Measurements from ENCODE around the gene GGA1. TPM values are rescaled to one million over a fixed set of nuclear protein-coding genes. Genes with fewer than 3 reads are reported as not detected.
A peak's percentile ranks its signal among the peaks of the same experiment; 100 is the strongest.

Gene GGA1
- total and polyA plus RNA-seq, 2 donors (not counting 1 experiment from before 2014, with no cell fraction given): 18.0 to 27.9 TPM

DNA sequence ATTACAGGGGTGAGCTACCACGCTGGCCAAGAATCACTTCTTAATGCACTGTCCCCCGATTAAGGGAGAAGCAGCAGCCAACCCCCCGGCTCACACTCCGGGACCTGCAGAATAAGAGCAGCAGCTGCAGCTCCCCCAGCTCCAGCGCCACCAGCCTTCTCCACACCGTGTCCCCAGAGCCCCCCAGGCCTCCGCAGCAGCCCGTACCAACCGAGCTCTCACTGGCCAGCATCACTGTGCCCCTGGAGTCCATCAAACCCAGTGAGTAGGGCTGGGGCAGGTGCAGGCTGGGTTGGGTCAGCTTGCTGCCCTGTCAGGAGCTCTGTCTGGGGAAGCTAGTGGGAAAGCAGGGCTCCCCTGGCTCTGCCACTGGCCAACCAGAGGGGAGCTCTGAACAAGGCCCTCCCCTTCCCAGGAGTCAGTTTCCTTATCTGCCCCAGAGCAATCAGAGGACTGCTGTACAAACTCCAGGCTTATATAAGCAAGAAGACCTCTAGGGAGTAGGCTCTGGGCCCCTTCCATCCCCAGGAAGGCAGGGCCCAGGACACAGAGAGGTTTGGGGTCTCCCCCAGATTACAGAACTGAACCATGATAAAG is 22.3 kb downstream of the GGA1 start:
- DNase-seq (ENCODE audit: low read depth in 2 of 2): no peak
- TF ChIP-seq EZH2 (IDR thresholded peaks at IDR 0.05; ENCODE audit: low read length, missing control alignments): no peak
- TF ChIP-seq, protein P1, sequence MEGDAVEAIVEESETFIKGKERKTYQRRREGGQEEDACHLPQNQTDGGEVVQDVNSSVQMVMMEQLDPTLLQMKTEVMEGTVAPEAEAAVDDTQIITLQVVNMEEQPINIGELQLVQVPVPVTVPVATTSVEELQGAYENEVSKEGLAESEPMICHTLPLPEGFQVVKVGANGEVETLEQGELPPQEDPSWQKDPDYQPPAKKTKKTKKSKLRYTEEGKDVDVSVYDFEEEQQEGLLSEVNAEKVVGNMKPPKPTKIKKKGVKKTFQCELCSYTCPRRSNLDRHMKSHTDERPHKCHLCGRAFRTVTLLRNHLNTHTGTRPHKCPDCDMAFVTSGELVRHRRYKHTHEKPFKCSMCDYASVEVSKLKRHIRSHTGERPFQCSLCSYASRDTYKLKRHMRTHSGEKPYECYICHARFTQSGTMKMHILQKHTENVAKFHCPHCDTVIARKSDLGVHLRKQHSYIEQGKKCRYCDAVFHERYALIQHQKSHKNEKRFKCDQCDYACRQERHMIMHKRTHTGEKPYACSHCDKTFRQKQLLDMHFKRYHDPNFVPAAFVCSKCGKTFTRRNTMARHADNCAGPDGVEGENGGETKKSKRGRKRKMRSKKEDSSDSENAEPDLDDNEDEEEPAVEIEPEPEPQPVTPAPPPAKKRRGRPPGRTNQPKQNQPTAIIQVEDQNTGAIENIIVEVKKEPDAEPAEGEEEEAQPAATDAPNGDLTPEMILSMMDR (conservative IDR thresholded peaks at IDR 0.05 in 1 of 2, IDR thresholded peaks at IDR 0.05 in 1 of 2; ENCODE audit: low read depth in 1 of 2, low read length in 2 of 2): no peak
- no peak overlapping the region for H3K4me2 ChIP-seq (ENCODE audit: extremely low read depth, insufficient read depth, low read length)

DNA sequence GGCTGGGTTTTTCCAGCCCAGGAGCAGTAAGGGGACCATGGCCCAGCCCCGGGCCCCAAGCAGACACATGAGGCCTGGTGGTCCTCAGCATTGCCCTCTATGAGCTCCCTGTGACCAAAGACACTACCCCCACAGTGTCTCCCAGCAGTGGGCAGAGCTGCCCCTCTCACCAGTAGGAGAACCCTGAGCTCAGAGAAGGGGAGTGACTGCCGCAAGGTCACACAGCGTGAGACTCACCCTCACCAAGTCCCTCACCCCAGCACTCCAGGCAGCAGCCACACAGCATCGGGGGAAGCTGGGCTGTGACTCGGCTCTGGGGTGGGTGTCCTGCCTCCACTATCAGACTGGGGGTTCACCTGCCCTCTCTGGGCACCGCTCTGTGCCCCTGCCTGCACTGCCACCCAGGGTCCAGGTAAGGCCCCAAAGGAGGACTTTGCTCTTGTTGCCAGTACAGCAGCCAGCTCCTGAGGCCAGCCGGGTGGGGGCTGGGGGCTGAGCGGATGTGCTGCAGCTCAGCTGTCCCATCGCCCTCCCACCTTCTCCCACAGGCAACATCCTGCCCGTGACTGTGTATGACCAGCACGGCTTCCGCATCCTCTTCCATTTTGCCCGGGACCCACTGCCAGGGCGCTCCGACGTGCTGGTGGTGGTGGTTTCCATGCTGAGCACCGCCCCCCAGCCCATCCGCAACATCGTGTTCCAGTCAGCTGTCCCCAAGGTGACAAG is 23.0 kb downstream of the GGA1 start:
- peaks cover 25% of the 10 kb centered on the region for H3K4me1 ChIP-seq (ENCODE audit: control insufficient read depth, extremely low read depth, insufficient read depth, low read length)
- no peaks in the 10 kb centered on the region for H3K79me2 ChIP-seq (ENCODE audit: control insufficient read depth, insufficient read depth, low read length)
- H3K27me3 ChIP-seq (ENCODE audit: control insufficient read depth, insufficient read depth, low read length): no peaks in the 10 kb centered on the region
- H3K9me3 ChIP-seq (ENCODE audit: control insufficient read depth, insufficient read depth, low read depth, low read length): no peaks in the 10 kb centered on the region
- H4K20me1 ChIP-seq (ENCODE audit: control insufficient read depth, extremely low read depth, insufficient read depth, low read length): no peaks in the 10 kb centered on the region
- no peak overlapping the region for H3K9ac ChIP-seq (ENCODE audit: insufficient read depth, low read length)
- no peak overlapping the region for H2AFZ ChIP-seq (ENCODE audit: low read length)
- no peak overlapping the region for H3K27ac ChIP-seq (ENCODE audit: insufficient read depth, low read length)
- DNase-seq (ENCODE audit: low read depth in 2 of 2): no peak
- H3K4me2 ChIP-seq (ENCODE audit: extremely low read depth, insufficient read depth, low read length): no peak overlapping the region
- H3K4me3 ChIP-seq (replicated peaks in 1 of 4; ENCODE audit: control extremely low read depth in 1 of 4, insufficient read depth in 1 of 4, low read depth in 3 of 4, low read length in 4 of 4): no peak overlapping the region
- TF ChIP-seq, protein P1 (conservative IDR thresholded peaks at IDR 0.05 in 1 of 2, IDR thresholded peaks at IDR 0.05 in 1 of 2; ENCODE audit: low read depth in 1 of 2, low read length in 2 of 2): no peak
- TF ChIP-seq EZH2 (IDR thresholded peaks at IDR 0.05; ENCODE audit: low read length, missing control alignments): no peak
- peaks cover 6% of the 10 kb centered on the region for H3K36me3 ChIP-seq (ENCODE audit: control insufficient read depth, insufficient read depth, low read length)

More for the DNA sequence above, 22.3 kb downstream of the GGA1 start:
- Histone ChIP-seq H3K79me2 (ENCODE audit: control insufficient read depth, insufficient read depth, low read length) (no peaks in the 10 kb centered on the region), H3K27me3 (ENCODE audit: control insufficient read depth, insufficient read depth, low read length) (no peaks in the 10 kb centered on the region), H3K36me3 (ENCODE audit: control insufficient read depth, insufficient read depth, low read length) (peaks cover 6% of the 10 kb centered on the region), H3K27ac (ENCODE audit: insufficient read depth, low read length) (no peak overlapping the region), H3K9ac (ENCODE audit: insufficient read depth, low read length) (no peak overlapping the region), H3K4me1 (ENCODE audit: control insufficient read depth, extremely low read depth, insufficient read depth, low read length) (peaks cover 24% of the 10 kb centered on the region), H3K9me3 (ENCODE audit: control insufficient read depth, insufficient read depth, low read depth, low read length) (no peaks in the 10 kb centered on the region), H3K4me3 (replicated peaks in 1 of 4; ENCODE audit: control extremely low read depth in 1 of 4, insufficient read depth in 1 of 4, low read depth in 3 of 4, low read length in 4 of 4) (no peak overlapping the region), H2AFZ (ENCODE audit: low read length) (no peak overlapping the region), H4K20me1 (ENCODE audit: control insufficient read depth, extremely low read depth, insufficient read depth, low read length) (no peaks in the 10 kb centered on the region)

DNA sequence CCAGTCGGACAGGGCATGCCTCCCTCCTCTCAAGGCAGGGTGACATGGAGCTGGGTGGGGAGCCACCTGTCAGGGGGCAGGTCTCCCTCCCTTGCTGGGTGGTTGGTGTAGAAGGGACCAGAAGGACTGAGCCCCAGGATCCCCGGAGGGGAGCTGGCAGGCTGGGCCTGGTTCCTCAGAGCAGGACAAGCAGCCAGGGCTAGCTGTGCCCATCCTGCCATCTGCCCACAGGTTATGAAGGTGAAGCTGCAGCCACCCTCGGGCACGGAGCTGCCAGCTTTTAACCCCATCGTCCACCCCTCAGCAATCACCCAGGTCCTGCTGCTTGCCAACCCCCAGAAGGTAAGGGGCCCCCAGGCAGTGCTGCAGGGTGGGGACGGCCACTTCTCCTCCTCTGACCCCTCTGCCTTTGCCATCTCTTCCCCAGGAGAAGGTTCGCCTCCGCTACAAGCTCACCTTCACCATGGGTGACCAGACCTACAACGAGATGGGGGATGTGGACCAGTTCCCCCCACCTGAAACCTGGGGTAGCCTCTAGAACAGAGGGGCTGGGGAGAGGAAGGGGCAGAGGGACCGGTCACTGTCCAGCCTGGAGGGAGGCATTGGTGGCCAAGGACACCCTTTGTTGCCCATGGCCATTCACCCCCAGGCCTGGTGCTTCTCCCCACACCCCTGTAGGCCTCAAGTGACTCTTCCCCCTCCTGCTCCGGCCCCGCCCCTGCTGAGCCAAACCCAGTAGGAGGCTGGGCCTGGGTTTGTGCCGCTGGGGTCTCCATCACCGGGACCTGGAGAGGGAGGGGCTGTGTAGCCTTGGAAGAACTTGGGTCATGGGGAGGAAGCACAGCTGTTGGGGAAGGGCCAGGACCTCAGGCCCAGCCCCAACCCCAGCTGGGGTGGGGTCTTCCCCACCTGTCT is 23.8 kb downstream of the GGA1 start:
- H3K27ac ChIP-seq (ENCODE audit: insufficient read depth, low read length): peak overlapping the region; percentile 42
- H3K4me3 ChIP-seq (replicated peaks in 1 of 4; ENCODE audit: control extremely low read depth in 1 of 4, insufficient read depth in 1 of 4, low read depth in 3 of 4, low read length in 4 of 4): no peak overlapping the region
- H3K79me2 ChIP-seq (ENCODE audit: control insufficient read depth, insufficient read depth, low read length): no peaks in the 10 kb centered on the region
- no peaks in the 10 kb centered on the region for H4K20me1 ChIP-seq (ENCODE audit: control insufficient read depth, extremely low read depth, insufficient read depth, low read length)
- no peaks in the 10 kb centered on the region for H3K9me3 ChIP-seq (ENCODE audit: control insufficient read depth, insufficient read depth, low read depth, low read length)
- no peak overlapping the region for H3K9ac ChIP-seq (ENCODE audit: insufficient read depth, low read length)
- H3K4me2 ChIP-seq (ENCODE audit: extremely low read depth, insufficient read depth, low read length): no peak overlapping the region
- no peak overlapping the region for H2AFZ ChIP-seq (ENCODE audit: low read length)
- H3K36me3 ChIP-seq (ENCODE audit: control insufficient read depth, insufficient read depth, low read length): peaks cover 6% of the 10 kb centered on the region
- no peak for DNase-seq (ENCODE audit: low read depth in 2 of 2)
- H3K27me3 ChIP-seq (ENCODE audit: control insufficient read depth, insufficient read depth, low read length): no peaks in the 10 kb centered on the region
- no peak for TF ChIP-seq EZH2 (IDR thresholded peaks at IDR 0.05; ENCODE audit: low read length, missing control alignments)
- TF ChIP-seq, protein P1 (conservative IDR thresholded peaks at IDR 0.05 in 1 of 2, IDR thresholded peaks at IDR 0.05 in 1 of 2; ENCODE audit: low read depth in 1 of 2, low read length in 2 of 2): no peak
- peaks cover 30% of the 10 kb centered on the region for H3K4me1 ChIP-seq (ENCODE audit: control insufficient read depth, extremely low read depth, insufficient read depth, low read length)
